H54 (cell line): ENCODE data around the gene AXDND1.
"Not testable (repeated sequence)": the region's sequence is repeated elsewhere in the genome, so short reads cannot be mapped to it uniquely, and the experiment has no call there.

Experiments used
- DNase-seq: peaks from one replicate; pipeline ENCODE4 v3.0.0; 2011; ENCODE audit warnings: low spot score, mixed read lengths; ENCODE audit not compliant: insufficient read length
- FAIRE-seq: peaks from 3 replicates; lab custom pipeline; 2011; peaks lifted over from hg19 to GRCh38; lab: Jason Lieb, UNC
- POLR2A ChIP-seq: IDR thresholded peaks from 2 replicates; pipeline ENCODE4 v1.6.1; 2011; ENCODE audit warnings: low read depth, mild to moderate bottlenecking, low read length

AXDND1 gene

GRCh38 chr1:179385510-179385909, 19.7 kb downstream of the AXDND1 start:
- TF ChIP-seq POLR2A: no peak
- no peak for DNase-seq
- no peak for FAIRE-seq

GRCh38 chr1:179393721-179394120, 27.9 kb downstream of the AXDND1 start:
- DNase-seq (no peak), FAIRE-seq (no peak)
- no peak for TF ChIP-seq POLR2A

- not testable (repeated sequence) for FAIRE-seq, DNase-seq
These were observed 33.6 kb downstream of the AXDND1 start for GRCh38 chr1:179399399-179399798.

DNA sequence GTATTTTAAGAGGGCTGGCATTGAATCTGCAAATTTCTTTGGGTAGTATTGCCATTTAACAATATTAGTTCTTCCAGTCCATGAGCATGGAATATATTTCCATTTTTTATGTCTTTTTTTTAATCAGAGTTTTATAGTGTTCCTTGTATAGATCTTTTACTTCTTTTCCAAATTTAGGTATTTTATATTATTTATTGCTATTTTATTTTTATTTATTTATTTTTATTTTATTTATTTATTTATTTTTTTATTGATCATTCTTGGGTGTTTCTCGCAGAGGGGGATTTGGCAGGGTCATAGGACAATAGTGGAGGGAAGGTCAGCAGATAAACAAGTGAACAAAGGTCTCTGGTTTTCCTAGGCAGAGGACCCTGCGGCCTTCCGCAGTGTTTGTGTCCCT, 52.0 kb downstream of the AXDND1 start:
- FAIRE-seq, DNase-seq: not testable (repeated sequence)

GRCh38 chr1:179418706-179419105, 52.9 kb downstream of the AXDND1 start:
- DNase-seq, FAIRE-seq: not testable (repeated sequence)

- DNase-seq (no peak), FAIRE-seq (no peak)
- TF ChIP-seq POLR2A: no peak
These were observed 58.8 kb downstream of the AXDND1 start for GRCh38 chr1:179424610-179425009.

DNA sequence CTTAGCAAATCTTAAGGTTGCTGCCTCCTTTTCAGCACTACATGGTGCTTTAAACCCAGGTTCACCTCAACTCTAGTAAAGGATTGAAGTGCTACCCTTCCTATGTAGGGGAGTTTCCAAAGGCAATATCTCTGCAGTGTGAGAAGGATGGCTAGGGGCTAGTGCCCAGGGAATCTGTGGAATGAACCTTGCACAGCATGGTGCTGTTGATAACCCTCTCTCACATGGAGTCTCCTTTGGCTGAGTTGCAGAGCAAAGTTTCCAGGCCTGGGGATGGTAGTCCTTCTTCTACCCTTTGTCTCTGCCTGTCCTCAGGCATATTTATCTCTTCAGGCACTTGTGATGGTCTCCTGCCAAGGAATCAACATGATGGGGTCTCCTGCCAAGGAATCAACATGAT, 59.4 kb downstream of the AXDND1 start:
- TF ChIP-seq POLR2A: no peak
- DNase-seq (no peak), FAIRE-seq (no peak)

- FAIRE-seq: no peak
- DNase-seq: no peak
- TF ChIP-seq POLR2A: no peak
These were observed 71.4 kb downstream of the AXDND1 start for GRCh38 chr1:179437171-179437570.

- not testable (repeated sequence) for DNase-seq
These were observed 73.9 kb downstream of the AXDND1 start for GRCh38 chr1:179439646-179440045.

GRCh38 chr1:179440301-179440700, 74.5 kb downstream of the AXDND1 start:
- FAIRE-seq, DNase-seq: not testable (repeated sequence)

More at GRCh38 chr1:179439646-179440045, 73.9 kb downstream of the AXDND1 start:
- not testable (repeated sequence) for FAIRE-seq

DNA sequence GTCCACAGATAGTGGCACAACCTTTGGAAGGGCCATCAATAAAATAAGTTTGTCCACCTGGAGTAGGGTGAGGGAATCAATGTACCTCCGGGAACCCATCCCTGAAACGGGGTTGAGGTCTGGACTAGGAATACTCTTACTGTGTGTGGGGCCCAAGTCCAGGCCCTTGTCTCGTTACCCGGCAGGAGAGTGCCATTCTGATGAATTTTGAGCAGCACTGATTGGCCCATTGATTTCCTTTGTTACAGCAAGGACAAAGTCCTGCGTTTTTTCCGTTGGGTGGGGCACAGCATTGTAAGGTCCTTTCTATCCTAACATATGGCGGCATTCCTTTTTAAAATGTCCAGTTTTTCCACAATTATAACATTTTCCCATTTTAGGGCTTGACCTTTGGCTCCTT, 75.2 kb downstream of the AXDND1 start:
- DNase-seq: no peak
- TF ChIP-seq POLR2A: no peak
- FAIRE-seq: no peak

DNA sequence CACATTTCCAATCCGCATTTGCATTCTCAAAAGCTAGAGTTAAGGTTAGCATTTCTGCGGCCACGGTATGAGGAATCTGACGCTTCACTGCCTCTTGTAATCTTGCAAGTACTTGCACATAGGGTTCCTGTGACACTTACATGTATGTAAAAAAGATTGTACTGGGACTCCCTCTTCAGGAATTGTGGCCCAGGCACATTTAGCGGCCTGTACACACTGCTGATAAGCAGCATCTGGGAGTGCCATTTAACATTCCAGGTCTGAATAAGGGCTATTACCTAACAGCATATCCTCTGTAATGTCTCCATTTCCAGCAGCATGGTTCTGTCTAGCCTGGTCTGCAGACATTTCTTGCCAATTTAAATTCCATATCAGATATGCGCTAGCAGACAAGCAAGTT, 75.7 kb downstream of the AXDND1 start:
- no peak for TF ChIP-seq POLR2A
- FAIRE-seq (no peak), DNase-seq (no peak)

DNA sequence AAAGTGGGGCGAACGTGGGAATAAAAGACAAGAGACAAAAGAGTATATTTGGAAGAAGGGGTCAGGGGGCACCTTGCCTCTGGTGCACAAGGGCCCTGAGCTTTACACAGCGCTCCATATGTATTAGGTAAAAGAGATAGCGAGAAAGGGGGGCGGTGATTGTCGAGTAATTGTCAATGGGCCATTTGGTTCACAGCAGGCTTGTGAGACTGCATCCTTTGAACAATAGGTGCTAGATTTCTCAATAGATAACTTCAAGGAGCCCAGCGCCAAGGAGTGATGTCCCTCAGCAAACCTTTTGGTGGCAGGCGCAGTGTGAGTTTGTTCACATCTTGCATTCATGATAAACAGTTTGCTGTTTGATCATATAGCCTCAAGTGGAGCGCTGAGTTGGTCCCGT, 77.1 kb downstream of the AXDND1 start:
- not testable (repeated sequence) for FAIRE-seq, DNase-seq

DNA sequence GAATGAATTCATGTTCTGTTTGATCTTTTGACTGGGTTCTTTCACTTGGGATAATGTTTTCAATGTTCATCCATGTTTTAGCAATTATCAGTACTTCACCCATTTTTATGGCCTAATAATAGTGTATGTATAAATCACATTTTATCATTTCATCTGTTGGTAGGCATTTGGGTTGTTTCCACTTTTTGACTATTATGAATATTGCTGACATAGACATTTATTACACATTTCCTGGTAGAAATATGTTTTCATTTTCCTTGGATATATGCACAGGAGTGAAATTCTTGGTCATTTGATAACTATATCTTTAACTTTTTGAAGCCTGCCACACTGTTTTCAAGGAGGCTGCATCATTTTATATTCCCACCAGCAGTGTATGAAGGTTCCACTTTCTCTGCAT, 79.8 kb downstream of the AXDND1 start:
- no peak for TF ChIP-seq POLR2A
- DNase-seq: no peak
- no peak for FAIRE-seq

DNA sequence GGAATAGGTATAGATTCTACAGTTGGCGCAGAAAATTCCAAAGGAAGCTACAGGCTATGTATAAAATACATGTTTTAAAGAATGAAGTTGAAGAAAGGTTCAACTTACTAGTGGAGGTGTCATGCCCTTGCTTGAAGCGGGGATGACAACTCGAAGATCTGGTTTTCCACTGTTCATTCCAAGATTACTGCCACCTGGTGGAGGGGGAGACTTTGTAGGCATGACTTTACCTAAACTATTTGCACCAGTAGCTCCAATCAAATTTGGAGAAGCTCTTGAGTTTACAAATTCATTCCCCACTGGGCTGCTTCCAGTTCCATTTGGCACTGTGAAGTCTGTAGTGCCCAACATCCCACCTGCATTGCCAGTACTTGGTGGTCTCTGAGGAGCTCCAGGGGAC, 81.7 kb downstream of the AXDND1 start:
- FAIRE-seq: peak; percentile 88

DNA sequence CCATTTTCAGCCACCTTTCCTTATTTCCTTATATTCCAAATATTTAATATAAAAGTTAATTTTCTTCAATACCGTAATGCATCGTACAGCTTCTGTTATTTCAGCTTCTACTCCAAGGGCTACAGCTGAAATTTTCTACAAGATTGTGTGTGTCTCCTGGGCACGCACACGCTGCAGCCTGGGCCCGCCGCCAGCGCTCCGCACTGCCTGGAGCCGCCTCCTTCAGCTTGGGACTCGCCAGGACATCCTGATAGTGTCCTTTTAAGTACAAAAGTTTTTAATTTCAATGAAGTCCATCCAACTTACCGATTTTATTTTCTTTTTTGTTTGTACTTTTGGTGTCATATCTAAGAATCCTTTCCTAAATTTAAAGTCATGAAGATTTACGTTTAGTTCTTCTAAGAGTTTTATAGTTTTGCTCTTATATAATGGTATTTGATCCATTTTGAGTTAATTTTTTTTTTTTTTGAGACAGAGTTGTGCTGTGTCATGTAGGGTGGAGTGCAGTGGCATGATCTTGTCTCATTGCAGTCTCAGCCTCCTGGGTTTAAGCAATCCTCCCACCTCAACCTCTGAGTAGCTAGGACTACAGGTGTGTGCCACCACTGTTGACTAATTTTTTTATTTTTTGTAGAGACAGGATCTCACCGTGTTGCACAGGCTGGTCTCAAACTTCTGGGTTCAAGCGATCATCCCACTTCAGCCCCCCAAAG, 82.8 kb downstream of the AXDND1 start:
- no peak for TF ChIP-seq POLR2A
- no peak for FAIRE-seq
- no peak for DNase-seq

More for the DNA sequence above, 81.7 kb downstream of the AXDND1 start:
- no peak for TF ChIP-seq POLR2A
- peak; percentile 7 for DNase-seq

GRCh38 chr1:179459606-179460206, 93.9 kb downstream of the AXDND1 start:
- DNase-seq, FAIRE-seq: not testable (repeated sequence)

DNA sequence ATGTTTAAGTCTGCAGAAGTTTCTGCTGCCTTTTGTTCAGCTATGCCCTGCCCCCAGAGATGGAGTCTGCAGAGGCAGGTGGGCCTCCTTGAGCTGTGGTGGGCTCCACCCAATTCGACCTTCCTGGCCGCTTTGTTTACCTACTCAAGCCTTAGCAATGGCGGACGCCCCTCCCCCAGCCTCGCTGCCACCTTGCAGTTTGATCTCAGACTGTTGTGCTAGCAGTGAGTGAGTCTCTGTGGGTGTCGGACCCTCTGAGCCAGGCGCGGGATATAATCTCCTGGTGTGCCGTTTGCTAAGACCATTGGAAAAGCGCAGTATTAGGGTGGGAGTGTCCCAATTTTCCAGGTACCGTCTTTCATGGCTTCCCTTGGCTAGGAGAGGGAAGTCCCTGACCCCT, 99.9 kb downstream of the AXDND1 start:
- DNase-seq, FAIRE-seq: not testable (repeated sequence)
